Activated CD4-positive, alpha-beta memory T cell treated with anti-CD3 and anti-CD28 coated beads, Interleukin-2, amount 10 ng/mL, durations not matched to agents 7 days and 5 days (primary cell): ENCODE measurements around the gene NDUFA8. TPM values are rescaled to one million over a fixed set of nuclear protein-coding genes. Genes with fewer than 3 reads are reported as not detected.
A peak's percentile ranks its signal among the peaks of the same experiment; 100 is the strongest.
"Not testable (repeated sequence)": the region's sequence is repeated elsewhere in the genome, so short reads cannot be mapped to it uniquely, and the experiment has no call there.

Experiments used
- CTCF ChIA-PET: fragments of 350-600 bp; sonication (Branson Sonifier 250); formaldehyde crosslinking; loops from one replicate; lab custom pipeline; 2021; ENCODE audit warnings: antibody characterized with exemption, inconsistent platforms; lab: Charles Lee
- POLR2A ChIA-PET: fragments of 350-600 bp; sonication (Branson Sonifier 250); formaldehyde crosslinking; loops from one replicate; lab custom pipeline; 2021; ENCODE audit warnings: antibody characterized with exemption; lab: Charles Lee
- DNase-seq: peaks from one replicate; pipeline ENCODE4 v3.0.0-alpha.2; 2020
- H3K27ac Mint-ChIP-seq: one replicate; pipeline ENCODE4 v1.8.0; 2021; ENCODE audit warnings: mild to moderate bottlenecking, mixed read lengths
- H3K27me3 Mint-ChIP-seq: one replicate; pipeline ENCODE4 v1.8.0; 2021; ENCODE audit warnings: mixed read lengths
- H3K36me3 Mint-ChIP-seq: one replicate; pipeline ENCODE4 v1.8.0; 2021; ENCODE audit warnings: low read depth, mixed read lengths
- H3K4me1 Mint-ChIP-seq: one replicate; pipeline ENCODE4 v1.8.0; 2021; ENCODE audit warnings: mixed read lengths
- H3K4me3 Mint-ChIP-seq: one replicate; pipeline ENCODE4 v1.8.0; 2021; ENCODE audit warnings: mild to moderate bottlenecking, mixed read lengths
- H3K9me3 Mint-ChIP-seq: one replicate; pipeline ENCODE4 v1.8.0; 2021; ENCODE audit warnings: mixed read lengths
- total RNA-seq, 2 experiments: library from RNA; stranded (reverse); gene quantifications; one replicate each; pipeline ENCODE4 v1.2.3, GENCODE V29; 2021

Gene NDUFA8
- total RNA-seq, 2 experiments from 2014 or later = 36.1 to 37.0 TPM

GRCh38 chr9:122122903-122123632 lies 36.5 kb downstream of the NDUFA8 start:
- no peak overlapping the region for H3K4me3 Mint-ChIP-seq
- CTCF ChIA-PET = interaction anchor here (1.0 to 11.7 kb wide), 17 partner anchors 8 to 228 kb away, joined by 3 to 243 read pairs (median 5); partner anchors contain the start of genes MRRF and RBM18
- peaks cover 25% of the 10 kb centered on the region for H3K27me3 Mint-ChIP-seq
- no peaks in the 10 kb centered on the region for H3K36me3 Mint-ChIP-seq
- POLR2A ChIA-PET = interaction anchor here (1.8 kb wide), 1 partner anchor 224 kb away, joined by 4 read pairs; no protein-coding TSS in a partner anchor
- peaks cover 10% of the 10 kb centered on the region for H3K4me1 Mint-ChIP-seq
- DNase-seq = peak; percentile 77
- no peaks in the 10 kb centered on the region for H3K9me3 Mint-ChIP-seq
- H3K27ac Mint-ChIP-seq = no peak overlapping the region

GRCh38 chr9:122122468-122122867 lies 37.1 kb downstream of the NDUFA8 start:
- CTCF ChIA-PET = interaction anchor here (0.5 to 11.7 kb wide), 13 partner anchors 10 to 228 kb away, joined by 3 to 243 read pairs (median 8); partner anchors contain the start of genes MRRF and RBM18
- H3K4me1 Mint-ChIP-seq = peaks cover 10% of the 10 kb centered on the region
- no peak overlapping the region for H3K4me3 Mint-ChIP-seq
- POLR2A ChIA-PET = interaction anchor here (0.9 to 1.8 kb wide), 2 partner anchors 24 to 225 kb away, joined by 3 to 4 read pairs; no protein-coding TSS in a partner anchor
- no peaks in the 10 kb centered on the region for H3K36me3 Mint-ChIP-seq
- no peak for DNase-seq
- H3K27me3 Mint-ChIP-seq = peaks cover 25% of the 10 kb centered on the region
- H3K27ac Mint-ChIP-seq = no peak overlapping the region
- no peaks in the 10 kb centered on the region for H3K9me3 Mint-ChIP-seq

- Mint-ChIP-seq H3K27ac (no peak overlapping the region), H3K27me3 (peaks cover 25% of the 10 kb centered on the region), H3K4me3 (no peak overlapping the region), H3K9me3 (no peaks in the 10 kb centered on the region), H3K36me3 (no peaks in the 10 kb centered on the region), H3K4me1 (peaks cover 10% of the 10 kb centered on the region)
- no peak for DNase-seq
- ChIA-PET POLR2A (interaction anchor here (0.9 to 1.8 kb wide), 2 partner anchors 23 to 226 kb away, joined by 3 to 4 read pairs; no protein-coding TSS in a partner anchor), CTCF (interaction anchor here (0.5 to 11.7 kb wide), 10 partner anchors 14 to 687 kb away, joined by 3 to 243 read pairs (median 8); no protein-coding TSS in a partner anchor)
Measured at GRCh38 chr9:122121931-122122330, 37.6 kb downstream of the NDUFA8 start.

- POLR2A ChIA-PET = interaction anchor here (0.9 kb wide), 1 partner anchor 23 kb away, joined by 3 read pairs; no protein-coding TSS in a partner anchor
- Mint-ChIP-seq H3K27me3 (peaks cover 21% of the 10 kb centered on the region), H3K9me3 (no peaks in the 10 kb centered on the region), H3K27ac (no peak overlapping the region), H3K4me3 (no peak overlapping the region), H3K36me3 (no peaks in the 10 kb centered on the region), H3K4me1 (peaks cover 7% of the 10 kb centered on the region)
- CTCF ChIA-PET = interaction anchor here (0.8 to 11.7 kb wide), 7 partner anchors 14 to 687 kb away, joined by 3 to 243 read pairs (median 19); no protein-coding TSS in a partner anchor
- DNase-seq = no peak
Measured at GRCh38 chr9:122121391-122121790, 38.2 kb downstream of the NDUFA8 start.

- POLR2A ChIA-PET = no interaction called here
- CTCF ChIA-PET = interaction anchor here (0.8 to 11.7 kb wide), 6 partner anchors 15 to 230 kb away, joined by 3 to 243 read pairs (median 16); no protein-coding TSS in a partner anchor
- H3K27ac Mint-ChIP-seq = no peak overlapping the region
- DNase-seq = no peak
- no peaks in the 10 kb centered on the region for H3K9me3 Mint-ChIP-seq
- H3K4me1 Mint-ChIP-seq = peaks cover 2% of the 10 kb centered on the region
- no peak overlapping the region for H3K4me3 Mint-ChIP-seq
- H3K36me3 Mint-ChIP-seq = no peaks in the 10 kb centered on the region
- H3K27me3 Mint-ChIP-seq = peaks cover 12% of the 10 kb centered on the region
Measured at GRCh38 chr9:122120316-122121071, 39.1 kb downstream of the NDUFA8 start.

GRCh38 chr9:122119721-122120120 lies 39.9 kb downstream of the NDUFA8 start:
- no peak overlapping the region for H3K27ac Mint-ChIP-seq
- H3K36me3 Mint-ChIP-seq = no peaks in the 10 kb centered on the region
- H3K9me3 Mint-ChIP-seq = no peaks in the 10 kb centered on the region
- DNase-seq = no peak
- peaks cover 8% of the 10 kb centered on the region for H3K27me3 Mint-ChIP-seq
- no peak overlapping the region for H3K4me3 Mint-ChIP-seq
- CTCF ChIA-PET = interaction anchor here (1.3 to 11.7 kb wide), 3 partner anchors 21 to 231 kb away, joined by 3 to 243 read pairs (median 173); no protein-coding TSS in a partner anchor
- POLR2A ChIA-PET = no interaction called here
- no peaks in the 10 kb centered on the region for H3K4me1 Mint-ChIP-seq

- Mint-ChIP-seq H3K4me1 (no peaks in the 10 kb centered on the region), H3K4me3 (no peak overlapping the region), H3K36me3 (no peaks in the 10 kb centered on the region), H3K27ac (no peak overlapping the region), H3K9me3 (no peaks in the 10 kb centered on the region), H3K27me3 (peaks cover 2% of the 10 kb centered on the region)
- DNase-seq = no peak
- POLR2A ChIA-PET = no interaction called here
- CTCF ChIA-PET = interaction anchor here (0.9 to 11.7 kb wide), 4 partner anchors 20 to 232 kb away, joined by 3 to 243 read pairs (median 100); no protein-coding TSS in a partner anchor
Measured at GRCh38 chr9:122119166-122119521, 40.4 kb downstream of the NDUFA8 start.

- Mint-ChIP-seq H3K27ac (no peak overlapping the region), H3K4me3 (no peak overlapping the region), H3K36me3 (no peaks in the 10 kb centered on the region), H3K4me1 (no peaks in the 10 kb centered on the region), H3K27me3 (no peaks in the 10 kb centered on the region), H3K9me3 (no peaks in the 10 kb centered on the region)
- POLR2A ChIA-PET = no interaction called here
- CTCF ChIA-PET = interaction anchor here (0.6 to 11.7 kb wide), 4 partner anchors 8 to 232 kb away, joined by 3 to 243 read pairs (median 16); no protein-coding TSS in a partner anchor
- DNase-seq = no peak
Measured at GRCh38 chr9:122118343-122119165, 41.0 kb downstream of the NDUFA8 start.

- DNase-seq, H3K27me3 Mint-ChIP-seq, H3K27ac Mint-ChIP-seq, H3K4me3 Mint-ChIP-seq, H3K4me1 Mint-ChIP-seq, POLR2A ChIA-PET, H3K36me3 Mint-ChIP-seq, H3K9me3 Mint-ChIP-seq: not testable (repeated sequence)
- CTCF ChIA-PET = interaction anchor here (0.6 to 4.5 kb wide), 2 partner anchors 18 to 45 kb away, joined by 4 to 27 read pairs; no protein-coding TSS in a partner anchor
Measured at GRCh38 chr9:122117241-122117640, 42.3 kb downstream of the NDUFA8 start.

GRCh38 chr9:122116448-122117173 lies 43.0 kb downstream of the NDUFA8 start:
- CTCF ChIA-PET = interaction anchor here (2.3 to 4.5 kb wide), 2 partner anchors 8 to 18 kb away, joined by 8 to 27 read pairs; no protein-coding TSS in a partner anchor
- POLR2A ChIA-PET = no interaction called here
- Mint-ChIP-seq H3K36me3 (no peaks in the 10 kb centered on the region), H3K27ac (no peak overlapping the region), H3K9me3 (no peaks in the 10 kb centered on the region), H3K27me3 (peaks cover 2% of the 10 kb centered on the region), H3K4me1 (no peaks in the 10 kb centered on the region), H3K4me3 (no peak overlapping the region)
- no peak for DNase-seq

- H3K4me1 Mint-ChIP-seq = no peaks in the 10 kb centered on the region
- no peak for DNase-seq
- no peaks in the 10 kb centered on the region for H3K9me3 Mint-ChIP-seq
- H3K36me3 Mint-ChIP-seq = no peaks in the 10 kb centered on the region
- ChIA-PET POLR2A (no interaction called here), CTCF (interaction anchor here (2.3 to 4.5 kb wide), 2 partner anchors 8 to 17 kb away, joined by 8 to 27 read pairs; no protein-coding TSS in a partner anchor)
- no peak overlapping the region for H3K27ac Mint-ChIP-seq
- no peak overlapping the region for H3K4me3 Mint-ChIP-seq
- H3K27me3 Mint-ChIP-seq = peaks cover 2% of the 10 kb centered on the region
Measured at GRCh38 chr9:122116040-122116439, 43.5 kb downstream of the NDUFA8 start.
